Stimulated activated CD8-positive, alpha-beta memory T cell treated with anti-CD3 and anti-CD28 coated beads, Interleukin-7, amount 100 ng/mL, for 24 hours (primary cell): ENCODE measurements around the gene GH2.

Source experiments
- DNase-seq: peaks from one replicate; pipeline ENCODE4 v3.0.0-alpha.2; 2020; ENCODE audit warnings: low read depth

The GH2 gene

DNA sequence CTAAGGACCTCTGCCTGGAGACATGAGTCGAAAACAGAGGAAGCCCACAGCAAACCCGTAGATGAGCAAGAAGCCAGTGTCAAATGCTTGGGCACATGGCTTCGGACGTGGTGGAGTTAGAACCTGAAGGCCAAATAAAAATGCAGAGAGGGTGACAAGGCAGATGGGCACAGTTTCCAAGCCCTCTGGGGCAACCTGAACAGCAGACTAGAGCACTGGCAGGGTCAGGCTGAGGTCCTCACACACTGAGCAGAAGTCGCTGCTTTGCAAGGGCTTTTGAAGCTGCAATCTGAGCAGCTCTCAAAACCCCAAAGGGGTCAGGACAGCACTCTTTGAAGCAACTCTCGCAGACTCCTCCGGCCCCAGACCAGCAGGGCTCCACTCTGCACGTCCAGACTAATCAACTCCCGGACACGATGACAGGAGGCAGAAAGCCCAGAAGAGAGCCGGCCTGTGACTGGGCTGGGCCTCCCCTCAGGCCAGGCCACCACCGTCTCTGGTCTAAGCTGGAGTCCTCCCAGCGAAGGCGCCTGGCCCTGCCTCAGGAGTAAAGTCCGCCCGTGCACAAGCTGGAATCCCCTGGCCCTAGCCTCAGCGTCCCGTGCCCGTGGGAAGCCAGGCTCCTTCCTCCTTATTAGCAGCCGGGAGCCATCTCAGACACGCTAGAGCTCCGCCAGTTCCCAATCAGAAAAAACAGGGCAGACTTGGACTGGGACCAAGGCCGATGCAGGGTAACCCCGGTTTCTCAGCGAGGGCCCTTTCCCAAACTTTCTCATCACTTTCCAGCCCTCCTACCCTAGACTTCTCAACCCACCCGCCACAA, 40.2 kb downstream of the GH2 start:
- DNase-seq, result no peak

DNA sequence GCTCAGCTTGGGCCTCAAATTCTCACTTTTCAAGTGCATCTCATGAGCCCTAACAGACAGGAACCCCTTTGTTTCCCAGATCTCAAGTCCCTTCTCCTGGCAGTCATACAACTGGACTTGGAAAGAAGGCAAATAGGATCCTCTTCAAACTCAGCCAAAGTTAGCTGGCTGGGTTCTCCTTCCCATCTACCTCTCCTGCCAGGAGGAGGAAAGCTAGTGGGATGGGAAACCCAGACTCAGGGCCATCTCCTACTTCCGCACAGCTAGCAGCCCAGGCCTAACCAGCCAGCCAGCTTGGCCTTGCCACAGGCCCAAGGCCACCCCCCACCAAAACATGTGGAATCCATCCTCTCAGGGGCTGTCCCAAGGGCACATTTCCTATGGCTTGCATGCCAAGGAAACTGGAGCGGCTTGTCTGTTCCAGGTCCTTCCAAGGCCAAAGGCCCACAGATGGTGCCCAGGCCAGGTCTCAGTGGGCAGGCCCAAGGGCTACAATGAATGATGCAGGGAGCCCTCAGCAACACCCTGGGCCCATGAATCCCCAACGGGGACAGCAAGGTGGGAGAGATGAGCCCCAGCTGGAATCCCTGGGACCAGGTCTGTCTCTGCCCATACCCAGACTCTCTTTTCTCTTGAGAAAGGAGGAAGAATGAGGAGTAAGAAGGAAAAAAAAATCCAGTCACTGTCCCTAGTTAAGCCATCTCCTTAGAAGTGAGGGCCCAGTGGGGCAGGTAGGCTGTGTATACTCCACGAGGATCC, 41.0 kb downstream of the GH2 start:
- no peak for DNase-seq

DNA sequence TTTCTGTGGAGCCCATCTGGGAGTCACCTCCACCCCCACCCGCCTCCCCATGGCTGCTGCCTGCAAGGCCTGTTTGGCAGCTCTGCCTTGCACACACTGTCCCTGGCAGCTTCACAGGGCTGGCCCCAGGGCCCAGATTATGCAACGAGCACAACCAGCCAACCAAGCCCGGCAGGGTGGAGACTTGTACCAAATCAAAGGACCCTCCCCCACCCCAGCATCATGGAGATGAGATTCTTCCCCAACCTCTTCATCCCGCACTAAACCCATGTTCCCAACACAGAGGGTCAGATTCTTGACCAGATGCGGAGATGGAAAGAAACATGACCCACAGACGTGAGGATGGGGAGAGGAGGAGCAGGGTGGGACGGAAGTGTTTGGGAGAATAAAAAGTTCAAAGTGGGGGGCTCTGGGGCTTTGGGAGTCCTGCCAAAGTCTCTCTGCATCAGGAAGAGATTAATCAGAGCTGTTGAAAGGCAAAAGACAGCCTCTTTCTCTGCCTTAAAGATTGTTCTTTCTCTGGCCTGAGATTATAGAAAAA, 43.0 kb downstream of the GH2 start:
- no peak for DNase-seq

GRCh38 chr17:63837962-63838600, 43.7 kb downstream of the GH2 start:
- no peak for DNase-seq

DNA sequence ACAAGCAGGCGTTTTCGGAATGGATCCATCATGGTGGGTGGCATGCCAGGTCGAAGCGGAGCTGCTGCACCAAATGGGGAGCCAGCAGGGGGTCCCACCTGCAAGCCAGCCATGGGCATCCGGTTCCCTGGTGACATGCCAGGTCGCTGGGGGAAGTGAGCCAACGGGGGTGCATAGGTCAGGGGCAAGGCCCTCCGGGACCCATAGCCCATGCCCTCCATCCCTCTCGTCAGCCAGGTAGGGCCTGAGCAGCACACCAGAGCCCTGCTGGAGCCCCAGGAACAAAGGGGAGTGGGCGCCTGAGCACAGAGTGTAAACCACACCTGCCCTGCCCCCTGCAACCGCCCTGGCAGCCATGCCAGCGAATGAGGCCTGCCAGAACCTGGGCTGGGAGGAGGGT, 44.3 kb downstream of the GH2 start:
- DNase-seq, result no peak

- DNase-seq, result no peak
Measured at GRCh38 chr17:63836811-63837210, 44.9 kb downstream of the GH2 start.

GRCh38 chr17:63835167-63835720, 46.5 kb downstream of the GH2 start:
- no peak for DNase-seq

GRCh38 chr17:63834431-63835166, 47.1 kb downstream of the GH2 start:
- DNase-seq, result no peak

DNA sequence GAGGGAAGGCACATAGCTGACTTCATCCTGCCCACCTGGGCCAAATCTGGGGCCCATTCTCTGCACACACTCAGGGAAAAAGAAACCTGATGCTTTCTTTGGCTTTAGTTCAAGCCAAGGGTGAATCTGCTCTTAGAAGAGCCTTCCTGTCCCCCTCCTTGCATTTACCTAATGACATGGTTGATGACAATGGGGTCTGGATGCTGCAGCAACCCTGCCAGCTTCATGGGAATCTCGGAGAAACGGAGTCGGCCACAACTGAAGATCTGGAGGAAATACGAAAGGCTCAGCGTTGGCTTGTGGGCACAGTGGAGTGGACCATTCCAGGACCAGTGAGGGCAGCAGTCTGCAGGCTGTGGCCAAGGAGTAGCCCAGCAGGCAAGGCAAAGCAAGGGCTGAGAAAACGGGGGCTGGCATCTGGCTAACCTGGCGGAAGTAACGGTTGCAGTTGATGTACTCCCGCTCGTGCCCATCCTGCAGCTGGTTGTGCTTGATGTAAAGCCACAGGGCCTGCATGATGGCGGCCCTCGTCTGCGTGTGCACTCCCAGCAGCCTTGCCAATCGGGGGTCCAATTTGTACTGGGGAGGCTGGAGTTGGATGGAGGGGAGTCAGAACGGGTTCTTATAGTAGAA, 47.9 kb downstream of the GH2 start:
- DNase-seq, result no peak

GRCh38 chr17:63833026-63833740, 48.6 kb downstream of the GH2 start:
- no peak for DNase-seq

GRCh38 chr17:63832455-63832854, 49.3 kb downstream of the GH2 start:
- no peak for DNase-seq

GRCh38 chr17:63832014-63832413, 49.7 kb downstream of the GH2 start:
- no peak for DNase-seq

- DNase-seq, result no peak
Measured at GRCh38 chr17:63831505-63831904, 50.2 kb downstream of the GH2 start.

- DNase-seq, result no peak
Measured at GRCh38 chr17:63830904-63831491, 50.7 kb downstream of the GH2 start.

GRCh38 chr17:63830278-63830677, 51.5 kb downstream of the GH2 start:
- no peak for DNase-seq
